Measurements from ENCODE around the gene WNT16.

DNA sequence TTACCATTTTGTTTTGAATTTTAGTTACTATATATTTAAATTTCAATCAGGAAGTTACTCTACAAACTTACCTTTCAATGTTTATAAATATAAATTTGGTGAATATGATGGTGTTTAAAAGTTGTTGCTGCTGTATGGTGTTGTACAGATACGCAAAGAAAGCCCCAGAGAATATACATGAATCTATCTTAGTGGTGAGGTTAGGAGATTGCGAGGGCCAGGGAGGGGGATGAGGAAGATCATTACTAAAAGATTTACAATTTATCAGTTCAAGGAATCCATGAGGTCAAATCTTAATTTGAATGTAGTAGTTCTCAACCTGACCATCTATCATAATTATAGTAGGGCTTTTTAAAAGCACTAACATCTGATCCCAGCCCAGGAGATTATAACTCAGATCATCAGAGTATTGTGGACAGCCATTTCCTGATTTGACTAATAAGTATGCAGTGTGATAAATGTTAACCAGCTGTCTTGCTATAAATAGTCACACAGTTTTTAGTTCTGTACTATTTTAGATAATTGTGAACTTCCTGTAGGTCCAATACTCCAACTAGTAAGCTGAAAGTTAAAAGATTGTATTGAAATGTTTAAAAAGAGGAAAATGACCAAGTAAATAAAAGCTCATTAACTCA, 43.7 kb downstream of the WNT16 start:
- no peak for TF ChIP-seq EZH2 (IDR thresholded peaks at IDR 0.05; ENCODE audit: borderline replicate concordance)
- TF ChIP-seq, protein P1, sequence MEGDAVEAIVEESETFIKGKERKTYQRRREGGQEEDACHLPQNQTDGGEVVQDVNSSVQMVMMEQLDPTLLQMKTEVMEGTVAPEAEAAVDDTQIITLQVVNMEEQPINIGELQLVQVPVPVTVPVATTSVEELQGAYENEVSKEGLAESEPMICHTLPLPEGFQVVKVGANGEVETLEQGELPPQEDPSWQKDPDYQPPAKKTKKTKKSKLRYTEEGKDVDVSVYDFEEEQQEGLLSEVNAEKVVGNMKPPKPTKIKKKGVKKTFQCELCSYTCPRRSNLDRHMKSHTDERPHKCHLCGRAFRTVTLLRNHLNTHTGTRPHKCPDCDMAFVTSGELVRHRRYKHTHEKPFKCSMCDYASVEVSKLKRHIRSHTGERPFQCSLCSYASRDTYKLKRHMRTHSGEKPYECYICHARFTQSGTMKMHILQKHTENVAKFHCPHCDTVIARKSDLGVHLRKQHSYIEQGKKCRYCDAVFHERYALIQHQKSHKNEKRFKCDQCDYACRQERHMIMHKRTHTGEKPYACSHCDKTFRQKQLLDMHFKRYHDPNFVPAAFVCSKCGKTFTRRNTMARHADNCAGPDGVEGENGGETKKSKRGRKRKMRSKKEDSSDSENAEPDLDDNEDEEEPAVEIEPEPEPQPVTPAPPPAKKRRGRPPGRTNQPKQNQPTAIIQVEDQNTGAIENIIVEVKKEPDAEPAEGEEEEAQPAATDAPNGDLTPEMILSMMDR (IDR thresholded peaks at IDR 0.05; ENCODE audit: poor library complexity), result no peak
